ENCODE results near the gene SENP1. TPM values are rescaled to one million over a fixed set of nuclear protein-coding genes. Genes with fewer than 3 reads are reported as not detected.

The SENP1 gene
- total and polyA plus RNA-seq, 5 donors from 2014 or later: 10.7 to 25.1 (median 12.9) TPM

GRCh38 chr12:48026060-48026827 is 79.6 kb downstream of the SENP1 start:
- no peak for ATAC-seq (ENCODE audit: low read depth in 2 of 2)
- Histone ChIP-seq H3K9me3 (ENCODE audit: control insufficient read depth in 2 of 2, low read length in 2 of 2) (no peaks in the 10 kb centered on the region), H3K27me3 (ENCODE audit: control insufficient read depth, insufficient read depth, low read length) (peaks cover 2% of the 10 kb centered on the region), H3K4me3 (ENCODE audit: low read depth, low read length) (no peak overlapping the region), H3K27ac (ENCODE audit: insufficient read depth, low read length, poor library complexity, severe bottlenecking) (no peak overlapping the region), H3K36me3 (ENCODE audit: control insufficient read depth, insufficient read depth, low read length) (no peaks in the 10 kb centered on the region), H3K4me1 (ENCODE audit: control insufficient read depth, insufficient read depth, low read length, poor library complexity, severe bottlenecking) (no peaks in the 10 kb centered on the region)
- Mint-ChIP-seq H3K27ac (no peak overlapping the region), H3K4me1 (no peaks in the 10 kb centered on the region), H3K9me3 (no peaks in the 10 kb centered on the region), H3K4me3 (no peak overlapping the region), H3K36me3 (no peaks in the 10 kb centered on the region), H3K27me3 (peaks cover 23% of the 10 kb centered on the region)
- DNase-seq: no peak

GRCh38 chr12:48025281-48025680 is 80.6 kb downstream of the SENP1 start:
- ATAC-seq (ENCODE audit: low read depth in 2 of 2) (no peak), DNase-seq (no peak)
- Mint-ChIP-seq H3K4me3 (no peak overlapping the region), H3K27ac (no peak overlapping the region), H3K9me3 (no peaks in the 10 kb centered on the region), H3K27me3 (peaks cover 29% of the 10 kb centered on the region), H3K36me3 (no peaks in the 10 kb centered on the region), H3K4me1 (no peaks in the 10 kb centered on the region)
- Histone ChIP-seq H3K27ac (ENCODE audit: insufficient read depth, low read length, poor library complexity, severe bottlenecking) (no peak overlapping the region), H3K9me3 (ENCODE audit: control insufficient read depth in 2 of 2, low read length in 2 of 2) (no peaks in the 10 kb centered on the region), H3K4me1 (ENCODE audit: control insufficient read depth, insufficient read depth, low read length, poor library complexity, severe bottlenecking) (no peaks in the 10 kb centered on the region), H3K4me3 (ENCODE audit: low read depth, low read length) (no peak overlapping the region), H3K36me3 (ENCODE audit: control insufficient read depth, insufficient read depth, low read length) (no peaks in the 10 kb centered on the region), H3K27me3 (ENCODE audit: control insufficient read depth, insufficient read depth, low read length) (peaks cover 2% of the 10 kb centered on the region)

- no peak overlapping the region for H3K27ac Mint-ChIP-seq
- H3K4me3 Mint-ChIP-seq: no peak overlapping the region
- H3K36me3 Mint-ChIP-seq: no peaks in the 10 kb centered on the region
- Histone ChIP-seq H3K4me3 (ENCODE audit: low read depth, low read length) (no peak overlapping the region), H3K27me3 (ENCODE audit: control insufficient read depth, insufficient read depth, low read length) (peaks cover 4% of the 10 kb centered on the region), H3K9me3 (ENCODE audit: control insufficient read depth in 2 of 2, low read length in 2 of 2) (no peaks in the 10 kb centered on the region), H3K36me3 (ENCODE audit: control insufficient read depth, insufficient read depth, low read length) (no peaks in the 10 kb centered on the region), H3K4me1 (ENCODE audit: control insufficient read depth, insufficient read depth, low read length, poor library complexity, severe bottlenecking) (no peaks in the 10 kb centered on the region), H3K27ac (ENCODE audit: insufficient read depth, low read length, poor library complexity, severe bottlenecking) (no peak overlapping the region)
- H3K27me3 Mint-ChIP-seq: peaks cover 30% of the 10 kb centered on the region
- no peaks in the 10 kb centered on the region for H3K4me1 Mint-ChIP-seq
- ATAC-seq (ENCODE audit: low read depth in 2 of 2) (no peak), DNase-seq (no peak)
- H3K9me3 Mint-ChIP-seq: no peaks in the 10 kb centered on the region
Measured at GRCh38 chr12:48024735-48025134, 81.1 kb downstream of the SENP1 start.

- no peak overlapping the region for H3K27ac Mint-ChIP-seq
Measured at GRCh38 chr12:48023386-48023785, 82.5 kb downstream of the SENP1 start.

GRCh38 chr12:48022676-48023385 is 83.0 kb downstream of the SENP1 start:
- DNase-seq (no peak), ATAC-seq (ENCODE audit: low read depth in 2 of 2) (no peak)
- Histone ChIP-seq H3K27me3 (ENCODE audit: control insufficient read depth, insufficient read depth, low read length) (peaks cover 9% of the 10 kb centered on the region), H3K36me3 (ENCODE audit: control insufficient read depth, insufficient read depth, low read length) (no peaks in the 10 kb centered on the region), H3K27ac (ENCODE audit: insufficient read depth, low read length, poor library complexity, severe bottlenecking) (no peak overlapping the region), H3K4me3 (ENCODE audit: low read depth, low read length) (no peak overlapping the region), H3K9me3 (ENCODE audit: control insufficient read depth in 2 of 2, low read length in 2 of 2) (no peaks in the 10 kb centered on the region), H3K4me1 (ENCODE audit: control insufficient read depth, insufficient read depth, low read length, poor library complexity, severe bottlenecking) (no peaks in the 10 kb centered on the region)
- peaks cover 37% of the 10 kb centered on the region for H3K27me3 Mint-ChIP-seq
- H3K36me3 Mint-ChIP-seq: no peaks in the 10 kb centered on the region
- H3K4me1 Mint-ChIP-seq: no peaks in the 10 kb centered on the region
- H3K9me3 Mint-ChIP-seq: no peaks in the 10 kb centered on the region
- no peak overlapping the region for H3K4me3 Mint-ChIP-seq
- no peak overlapping the region for H3K27ac Mint-ChIP-seq

More at GRCh38 chr12:48023386-48023785, 82.5 kb downstream of the SENP1 start:
- Mint-ChIP-seq H3K27me3 (peaks cover 36% of the 10 kb centered on the region), H3K4me3 (no peak overlapping the region), H3K4me1 (no peaks in the 10 kb centered on the region), H3K9me3 (no peaks in the 10 kb centered on the region), H3K36me3 (no peaks in the 10 kb centered on the region)
- DNase-seq (no peak), ATAC-seq (ENCODE audit: low read depth in 2 of 2) (no peak)
- Histone ChIP-seq H3K27ac (ENCODE audit: insufficient read depth, low read length, poor library complexity, severe bottlenecking) (no peak overlapping the region), H3K4me1 (ENCODE audit: control insufficient read depth, insufficient read depth, low read length, poor library complexity, severe bottlenecking) (no peaks in the 10 kb centered on the region), H3K36me3 (ENCODE audit: control insufficient read depth, insufficient read depth, low read length) (no peaks in the 10 kb centered on the region), H3K4me3 (ENCODE audit: low read depth, low read length) (no peak overlapping the region), H3K9me3 (ENCODE audit: control insufficient read depth in 2 of 2, low read length in 2 of 2) (no peaks in the 10 kb centered on the region), H3K27me3 (ENCODE audit: control insufficient read depth, insufficient read depth, low read length) (peaks cover 9% of the 10 kb centered on the region)

GRCh38 chr12:48022180-48022521 is 83.7 kb downstream of the SENP1 start:
- Histone ChIP-seq H3K4me3 (ENCODE audit: low read depth, low read length) (no peak overlapping the region), H3K27ac (ENCODE audit: insufficient read depth, low read length, poor library complexity, severe bottlenecking) (no peak overlapping the region), H3K36me3 (ENCODE audit: control insufficient read depth, insufficient read depth, low read length) (no peaks in the 10 kb centered on the region), H3K27me3 (ENCODE audit: control insufficient read depth, insufficient read depth, low read length) (peaks cover 9% of the 10 kb centered on the region), H3K9me3 (ENCODE audit: control insufficient read depth in 2 of 2, low read length in 2 of 2) (no peaks in the 10 kb centered on the region), H3K4me1 (ENCODE audit: control insufficient read depth, insufficient read depth, low read length, poor library complexity, severe bottlenecking) (no peaks in the 10 kb centered on the region)
- H3K27ac Mint-ChIP-seq: no peak overlapping the region
- no peaks in the 10 kb centered on the region for H3K4me1 Mint-ChIP-seq
- DNase-seq (no peak), ATAC-seq (ENCODE audit: low read depth in 2 of 2) (no peak)
- H3K36me3 Mint-ChIP-seq: no peaks in the 10 kb centered on the region
- no peaks in the 10 kb centered on the region for H3K9me3 Mint-ChIP-seq
- H3K27me3 Mint-ChIP-seq: peaks cover 32% of the 10 kb centered on the region
- H3K4me3 Mint-ChIP-seq: no peak overlapping the region

- H3K4me3 ChIP-seq (ENCODE audit: low read depth, low read length): no peak overlapping the region
- no peaks in the 10 kb centered on the region for H3K4me1 ChIP-seq (ENCODE audit: control insufficient read depth, insufficient read depth, low read length, poor library complexity, severe bottlenecking)
- no peaks in the 10 kb centered on the region for H3K4me1 Mint-ChIP-seq
- H3K4me3 Mint-ChIP-seq: no peak overlapping the region
- no peak overlapping the region for H3K27ac ChIP-seq (ENCODE audit: insufficient read depth, low read length, poor library complexity, severe bottlenecking)
- no peaks in the 10 kb centered on the region for H3K9me3 Mint-ChIP-seq
- no peaks in the 10 kb centered on the region for H3K36me3 ChIP-seq (ENCODE audit: control insufficient read depth, insufficient read depth, low read length)
- no peaks in the 10 kb centered on the region for H3K9me3 ChIP-seq (ENCODE audit: control insufficient read depth in 2 of 2, low read length in 2 of 2)
- no peak for ATAC-seq (ENCODE audit: low read depth in 2 of 2)
- H3K27me3 ChIP-seq (ENCODE audit: control insufficient read depth, insufficient read depth, low read length): peaks cover 9% of the 10 kb centered on the region
- H3K27me3 Mint-ChIP-seq: peaks cover 32% of the 10 kb centered on the region
- H3K36me3 Mint-ChIP-seq: no peaks in the 10 kb centered on the region
- no peak overlapping the region for H3K27ac Mint-ChIP-seq
- no peak for DNase-seq
Measured at GRCh38 chr12:48021485-48022179, 84.2 kb downstream of the SENP1 start.

Measured in CD4-positive, CD25-positive, alpha-beta regulatory T cell (primary cell).